Astrocyte (in vitro differentiated cells and primary cell): ENCODE results near the gene PITX2. TPM values are rescaled to one million over a fixed set of nuclear protein-coding genes. Genes with fewer than 3 reads are reported as not detected.
A peak's percentile ranks its signal among the peaks of the same experiment; 100 is the strongest.

Experiments used
- DNase-seq: peaks from one replicate; pipeline ENCODE4 v3.0.0-alpha.2; 2010; ENCODE audit warnings: low read depth
- FAIRE-seq: peaks from 2 replicates; lab custom pipeline; 2011; peaks lifted over from hg19 to GRCh38; lab: Jason Lieb, UNC
- H2AFZ ChIP-seq: 2 replicates; pipeline ENCODE4 v1.6.0; 2012; ENCODE audit warnings: low read depth, low read length, inconsistent platforms
- H3K27ac ChIP-seq: 2 replicates; pipeline ENCODE4 v1.5.1; 2011; ENCODE audit warnings: low read depth, low read length, inconsistent platforms
- H3K27me3 ChIP-seq: 2 replicates; pipeline ENCODE4 v1.6.0; 2011; ENCODE audit warnings: low read length, inconsistent platforms; ENCODE audit not compliant: insufficient read depth
- H3K36me3 ChIP-seq: 2 replicates; pipeline ENCODE4 v1.5.1; 2011; ENCODE audit warnings: low read length, inconsistent platforms; ENCODE audit not compliant: insufficient read depth
- H3K4me1 ChIP-seq: 2 replicates; pipeline ENCODE4 v1.5.1; 2011; ENCODE audit warnings: low read length, inconsistent platforms; ENCODE audit not compliant: insufficient read depth
- H3K4me2 ChIP-seq: 2 replicates; pipeline ENCODE4 v1.6.0; 2012; ENCODE audit warnings: low read length, inconsistent platforms
- H3K4me3 ChIP-seq: 2 replicates; pipeline ENCODE4 v1.5.1; 2011; ENCODE audit warnings: low read depth, mild to moderate bottlenecking, low read length, inconsistent platforms; ENCODE audit not compliant: insufficient read depth
- H3K79me2 ChIP-seq: 2 replicates; pipeline ENCODE4 v1.6.0; 2012; ENCODE audit warnings: mild to moderate bottlenecking, low read length, inconsistent platforms; ENCODE audit not compliant: insufficient read depth
- H3K9ac ChIP-seq: 2 replicates; pipeline ENCODE4 v1.6.0; 2012; ENCODE audit warnings: mild to moderate bottlenecking, low read length, inconsistent platforms
- H3K9me3 ChIP-seq: 2 replicates; pipeline ENCODE4 v1.5.1; 2012; ENCODE audit warnings: low read depth, mild to moderate bottlenecking, low read length, inconsistent platforms; ENCODE audit not compliant: insufficient read depth
- H4K20me1 ChIP-seq: 2 replicates; pipeline ENCODE4 v1.6.0; 2012; ENCODE audit warnings: low read length, inconsistent platforms; ENCODE audit not compliant: insufficient read depth
- H3K27ac Mint-ChIP-seq: one replicate; pipeline ENCODE4 v1.8.0; 2021; ENCODE audit warnings: mild to moderate bottlenecking, mixed read lengths; ENCODE audit not compliant: unreplicated experiment
- H3K27me3 Mint-ChIP-seq: one replicate; pipeline ENCODE4 v1.8.0; 2021; ENCODE audit warnings: low read depth, mixed read lengths; ENCODE audit not compliant: unreplicated experiment
- H3K36me3 Mint-ChIP-seq: one replicate; pipeline ENCODE4 v1.8.0; 2021; ENCODE audit warnings: low read depth, mixed read lengths; ENCODE audit not compliant: unreplicated experiment
- H3K4me1 Mint-ChIP-seq: one replicate; pipeline ENCODE4 v1.8.0; 2021; ENCODE audit warnings: low read depth, mixed read lengths; ENCODE audit not compliant: unreplicated experiment
- H3K4me3 Mint-ChIP-seq: one replicate; pipeline ENCODE4 v1.8.0; 2021; ENCODE audit warnings: mild to moderate bottlenecking, moderate library complexity, mixed read lengths; ENCODE audit not compliant: unreplicated experiment
- H3K9me3 Mint-ChIP-seq: one replicate; pipeline ENCODE4 v1.8.0; 2021; ENCODE audit warnings: mild to moderate bottlenecking, mixed read lengths; ENCODE audit not compliant: unreplicated experiment
- CTCF ChIP-seq: IDR thresholded peaks from 2 replicates; pipeline ENCODE4 v1.5.1; 2011; ENCODE audit warnings: low read depth, mild to moderate bottlenecking, inconsistent platforms, low read length, moderate library complexity; ENCODE audit not compliant: insufficient read depth
- EZH2 ChIP-seq: IDR thresholded peaks from 2 replicates; pipeline ENCODE4 v1.6.1; 2012; ENCODE audit warnings: mild to moderate bottlenecking, low read length, inconsistent platforms; ENCODE audit not compliant: insufficient read depth
- total RNA-seq: library from RNA; stranded (reverse); gene quantifications from 2 replicates; pipeline ENCODE4 v1.2.1, GENCODE V29; 2021

The PITX2 gene
- total RNA-seq, 1 donor from 2014 or later = 3.8 TPM

- Histone ChIP-seq H3K4me1 (no peaks in the 10 kb centered on the region), H3K4me3 (no peak overlapping the region), H3K27ac (no peak overlapping the region), H3K4me2 (no peak overlapping the region), H4K20me1 (no peaks in the 10 kb centered on the region), H3K79me2 (no peaks in the 10 kb centered on the region), H2AFZ (no peak overlapping the region), H3K36me3 (no peaks in the 10 kb centered on the region), H3K9me3 (no peaks in the 10 kb centered on the region), H3K27me3 (no peaks in the 10 kb centered on the region), H3K9ac (no peak overlapping the region)
- no peak for TF ChIP-seq CTCF
- TF ChIP-seq EZH2 = no peak
- DNase-seq = no peak
- no peak for FAIRE-seq
- no peak overlapping the region for H3K27ac Mint-ChIP-seq
- no peaks in the 10 kb centered on the region for H3K9me3 Mint-ChIP-seq
- H3K27me3 Mint-ChIP-seq = peaks cover 2% of the 10 kb centered on the region
- H3K4me3 Mint-ChIP-seq = no peak overlapping the region
- H3K36me3 Mint-ChIP-seq = no peaks in the 10 kb centered on the region
- peaks cover 9% of the 10 kb centered on the region for H3K4me1 Mint-ChIP-seq
These were observed 43.2 kb upstream of the PITX2 start for GRCh38 chr4:110666030-110666429.

GRCh38 chr4:110663738-110664444 lies 41.0 kb upstream of the PITX2 start:
- peaks cover 1% of the 10 kb centered on the region for H3K36me3 Mint-ChIP-seq
- Histone ChIP-seq H3K4me2 (peak overlapping the region; percentile 29), H4K20me1 (no peaks in the 10 kb centered on the region), H3K36me3 (no peaks in the 10 kb centered on the region), H3K4me1 (no peaks in the 10 kb centered on the region), H3K79me2 (no peaks in the 10 kb centered on the region), H3K4me3 (no peak overlapping the region), H2AFZ (no peak overlapping the region), H3K27me3 (no peaks in the 10 kb centered on the region), H3K27ac (no peak overlapping the region), H3K9ac (no peak overlapping the region), H3K9me3 (no peaks in the 10 kb centered on the region)
- DNase-seq (peak; percentile 69), FAIRE-seq (peak; percentile 50)
- TF ChIP-seq CTCF (no peak), EZH2 (no peak)
- H3K4me1 Mint-ChIP-seq = peaks cover 14% of the 10 kb centered on the region
- no peaks in the 10 kb centered on the region for H3K27me3 Mint-ChIP-seq
- no peak overlapping the region for H3K4me3 Mint-ChIP-seq
- H3K27ac Mint-ChIP-seq = no peak overlapping the region
- no peaks in the 10 kb centered on the region for H3K9me3 Mint-ChIP-seq

GRCh38 chr4:110663206-110663605 lies 40.3 kb upstream of the PITX2 start:
- Histone ChIP-seq H4K20me1 (no peaks in the 10 kb centered on the region), H3K27me3 (no peaks in the 10 kb centered on the region), H3K4me2 (no peak overlapping the region), H3K79me2 (no peaks in the 10 kb centered on the region), H2AFZ (no peak overlapping the region), H3K27ac (no peak overlapping the region), H3K4me1 (no peaks in the 10 kb centered on the region), H3K9me3 (no peaks in the 10 kb centered on the region), H3K4me3 (no peak overlapping the region), H3K36me3 (no peaks in the 10 kb centered on the region), H3K9ac (no peak overlapping the region)
- Mint-ChIP-seq H3K9me3 (no peaks in the 10 kb centered on the region), H3K4me3 (no peak overlapping the region), H3K36me3 (peaks cover 2% of the 10 kb centered on the region), H3K27ac (no peak overlapping the region), H3K27me3 (no peaks in the 10 kb centered on the region), H3K4me1 (peaks cover 14% of the 10 kb centered on the region)
- TF ChIP-seq CTCF (no peak), EZH2 (no peak)
- DNase-seq = no peak
- FAIRE-seq = no peak
